HG03571 (cell line): ENCODE measurements around the gene MUC20.

Experiments used
- ATAC-seq: cut with Tn5 transposase; IDR thresholded peaks from one replicate; pipeline ENCODE4 v1.9.1; 2021; ENCODE audit not compliant: unreplicated experiment

MUC20 gene

GRCh38 chr3:195754141-195754540 lies 33.4 kb downstream of the MUC20 start:
- no peak for ATAC-seq

- no peak for ATAC-seq
Observed at GRCh38 chr3:195754906-195755305, 34.1 kb downstream of the MUC20 start.

- no peak for ATAC-seq
Observed at GRCh38 chr3:195755391-195755790, 34.6 kb downstream of the MUC20 start.

- no peak for ATAC-seq
Observed at GRCh38 chr3:195755791-195756676, 35.3 kb downstream of the MUC20 start.

- no peak for ATAC-seq
Observed at GRCh38 chr3:195757438-195757770, 36.6 kb downstream of the MUC20 start.

GRCh38 chr3:195757827-195758226 lies 37.0 kb downstream of the MUC20 start:
- ATAC-seq: no peak

GRCh38 chr3:195758721-195759353 lies 38.1 kb downstream of the MUC20 start:
- ATAC-seq: no peak

GRCh38 chr3:195760345-195761122 lies 39.8 kb downstream of the MUC20 start:
- ATAC-seq: no peak

- no peak for ATAC-seq
Observed at GRCh38 chr3:195761123-195761566, 40.4 kb downstream of the MUC20 start.

- no peak for ATAC-seq
Observed at GRCh38 chr3:195761567-195762248, 40.9 kb downstream of the MUC20 start.

GRCh38 chr3:195762249-195762585 lies 41.4 kb downstream of the MUC20 start:
- no peak for ATAC-seq

- ATAC-seq: no peak
Observed at GRCh38 chr3:195762611-195763010, 41.8 kb downstream of the MUC20 start.

- ATAC-seq: no peak
Observed at GRCh38 chr3:195763076-195763830, 42.5 kb downstream of the MUC20 start.

- no peak for ATAC-seq
Observed at GRCh38 chr3:195763843-195764825, 43.4 kb downstream of the MUC20 start.

GRCh38 chr3:195764961-195765706 lies 44.4 kb downstream of the MUC20 start:
- no peak for ATAC-seq

- no peak for ATAC-seq
Observed at GRCh38 chr3:195766671-195767070, 45.9 kb downstream of the MUC20 start.

GRCh38 chr3:195767792-195768191 lies 47.0 kb downstream of the MUC20 start:
- ATAC-seq: no peak

- no peak for ATAC-seq
Observed at GRCh38 chr3:195768414-195768813, 47.6 kb downstream of the MUC20 start.
